NCI-H345 treated with DMSO at 0.1 percent for 48 hours (cell line): Measurements from ENCODE around the gene SMYD3.

Experiments used
- DNase-seq: peaks from one replicate; lab custom pipeline; 2025; ENCODE audit not compliant: unreplicated experiment; lab: John Stamatoyannopoulos, UW

The SMYD3 gene

GRCh38 chr1:246157516-246157915 lies 349.6 kb downstream of the SMYD3 start:
- no peak for DNase-seq

DNA sequence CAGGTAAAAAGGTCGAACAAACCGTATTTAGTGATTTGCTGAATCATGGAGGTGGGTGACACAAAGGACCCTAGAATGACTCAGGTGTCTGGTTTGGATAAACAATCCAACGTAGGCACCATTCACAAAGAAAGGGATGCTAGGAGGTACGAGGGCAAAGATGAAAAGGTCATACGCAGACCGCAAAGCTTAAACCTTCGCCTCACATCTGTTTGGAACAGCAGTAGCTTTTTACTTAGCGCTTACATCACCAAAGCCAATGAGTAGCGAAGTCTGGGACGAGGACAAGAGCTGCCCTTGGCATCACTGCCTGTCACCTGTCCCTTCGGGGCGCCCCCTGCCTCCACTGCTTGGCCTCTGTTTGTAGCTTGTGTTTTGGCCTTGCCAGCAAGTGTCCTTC lies 350.2 kb downstream of the SMYD3 start:
- no peak for DNase-seq

DNA sequence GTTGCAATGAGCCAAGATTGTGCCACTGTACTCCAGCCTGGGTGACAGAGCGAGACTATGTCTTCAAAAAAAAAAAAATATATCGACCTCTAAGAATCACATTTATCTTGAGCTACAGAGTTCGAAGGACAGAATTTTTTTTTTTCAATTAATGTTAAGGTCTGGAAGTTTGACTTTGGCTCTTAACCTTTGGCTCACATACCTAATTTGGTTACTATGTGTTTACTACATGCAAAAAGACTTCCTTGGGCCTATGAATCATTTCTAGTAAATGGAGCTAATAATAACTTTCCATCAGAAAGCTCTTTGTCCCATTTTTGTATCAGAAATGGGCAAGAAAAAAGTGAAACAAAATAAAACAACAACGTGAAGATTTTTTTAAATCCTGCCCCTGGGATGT lies 351.2 kb downstream of the SMYD3 start:
- DNase-seq, result no peak

DNA sequence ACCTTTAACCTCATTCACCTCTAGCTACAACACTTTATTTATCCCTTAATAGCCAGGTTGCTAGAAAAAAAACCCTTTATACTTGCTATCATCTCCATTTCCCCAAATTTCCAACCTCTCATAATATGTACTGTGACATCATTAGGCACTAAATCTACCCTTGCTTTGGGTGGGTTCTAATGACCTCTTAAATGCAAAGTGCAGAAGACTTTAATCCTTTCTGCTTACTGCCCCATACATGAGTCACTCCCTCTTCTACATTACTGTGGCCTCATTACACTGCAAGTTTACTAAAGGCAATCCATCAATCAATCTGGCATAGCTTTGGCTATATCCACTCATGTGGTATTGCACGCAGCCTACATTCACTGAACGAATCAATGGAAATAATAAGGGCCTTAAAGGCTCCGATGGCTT lies 353.3 kb downstream of the SMYD3 start:
- peak; percentile 17 for DNase-seq

- no peak for DNase-seq
These were observed 354.1 kb downstream of the SMYD3 start for GRCh38 chr1:246152986-246153431.

DNA sequence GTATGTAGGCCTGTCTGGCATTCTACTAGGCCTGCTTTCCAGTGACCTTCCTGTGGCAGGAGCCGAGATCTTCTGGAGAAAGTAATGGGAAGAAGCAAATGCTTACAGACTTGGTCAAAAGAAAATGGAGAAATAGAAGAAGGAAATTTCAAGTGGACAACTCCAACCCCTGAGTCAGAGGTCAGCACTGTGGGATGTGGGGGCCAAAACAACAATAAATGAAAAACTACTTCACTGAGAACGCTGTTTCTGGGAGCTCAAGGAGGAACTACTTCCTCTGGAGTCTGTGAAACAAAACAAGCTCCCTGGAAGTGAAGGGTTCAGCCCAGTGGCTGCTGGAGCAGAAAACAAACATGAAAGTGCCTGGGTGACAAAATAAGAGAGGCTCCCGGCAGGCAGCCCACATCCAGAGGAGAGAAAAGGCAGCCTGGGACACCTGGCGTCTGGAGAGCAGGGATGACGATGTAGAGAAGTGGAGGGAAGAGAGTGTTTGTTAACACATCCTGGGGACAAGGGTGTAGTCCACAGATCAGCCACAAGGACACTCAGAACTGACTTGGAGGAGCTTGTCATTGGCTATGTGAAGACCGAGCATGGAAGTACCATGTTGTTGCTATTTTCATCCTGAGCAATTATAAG lies 355.2 kb downstream of the SMYD3 start:
- DNase-seq, result peak; percentile 88

- no peak for DNase-seq
These were observed 357.5 kb downstream of the SMYD3 start for GRCh38 chr1:246149543-246149942.

- DNase-seq, result peak; percentile 92
These were observed 359.3 kb downstream of the SMYD3 start for GRCh38 chr1:246147524-246148461.

GRCh38 chr1:246146804-246147523 lies 360.1 kb downstream of the SMYD3 start:
- DNase-seq, result peak; percentile 71

DNA sequence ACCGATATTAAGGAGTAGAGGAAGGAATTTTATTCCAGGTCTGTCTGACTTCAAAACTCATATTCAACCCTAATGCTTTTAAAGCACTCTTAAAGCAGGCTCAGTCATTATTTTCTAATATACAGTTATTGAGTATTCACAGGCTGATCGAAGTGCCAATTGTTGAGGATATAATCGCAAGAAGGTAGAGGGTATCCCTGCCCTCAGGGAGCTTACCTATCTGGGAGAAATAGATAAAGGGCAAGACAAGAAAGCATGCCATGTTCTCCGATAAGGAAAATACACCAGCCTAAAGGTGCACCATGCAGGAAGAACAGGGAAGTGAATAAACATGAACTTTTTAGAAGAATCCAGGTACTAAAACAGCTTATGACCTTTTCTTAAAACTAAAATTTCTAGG lies 361.2 kb downstream of the SMYD3 start:
- DNase-seq, result no peak

- DNase-seq, result no peak
These were observed 362.1 kb downstream of the SMYD3 start for GRCh38 chr1:246144931-246145330.

DNA sequence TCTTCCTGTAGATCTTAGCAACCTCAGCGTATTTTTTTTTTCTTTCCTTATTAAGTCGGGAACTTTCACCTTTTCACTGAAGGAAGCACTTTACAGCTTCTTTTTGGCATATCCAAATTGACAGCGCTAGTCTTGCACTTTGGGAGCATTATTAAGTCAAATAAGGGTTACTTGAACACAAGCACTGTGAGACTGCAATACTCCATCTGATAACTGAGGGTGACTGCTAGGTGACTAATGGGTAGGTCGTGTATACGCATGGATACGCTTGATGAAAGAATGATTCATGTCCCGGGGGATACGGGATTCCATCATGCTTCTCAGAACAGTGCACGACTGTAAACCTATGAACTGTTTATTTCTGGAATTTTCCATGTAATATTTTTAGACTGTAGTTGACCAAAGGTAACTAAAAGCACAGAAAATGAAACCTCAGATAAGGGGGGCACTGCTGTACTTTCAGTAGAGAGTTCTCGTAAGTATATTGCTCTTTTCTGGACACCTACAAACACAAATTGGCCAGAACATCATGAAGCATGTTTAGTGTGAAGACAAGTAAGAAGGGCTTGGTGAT lies 364.7 kb downstream of the SMYD3 start:
- no peak for DNase-seq

DNA sequence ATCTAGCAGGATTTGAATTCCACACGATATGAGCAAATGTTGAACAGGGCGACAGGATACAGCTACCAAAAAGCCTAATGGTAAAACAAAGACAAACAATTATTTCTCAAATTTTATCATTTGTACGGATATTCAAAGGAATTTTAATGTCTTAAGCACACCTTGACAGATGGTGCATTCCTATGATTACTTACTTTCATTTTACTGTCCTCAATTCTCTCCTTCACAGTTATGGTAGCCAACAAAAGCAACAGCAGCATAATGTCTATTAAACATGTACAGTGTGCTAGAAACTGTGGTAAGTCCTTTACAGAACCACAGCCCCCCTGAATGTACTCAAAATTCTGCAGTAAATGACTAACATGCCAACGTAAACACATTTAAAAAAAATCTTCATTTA lies 365.8 kb downstream of the SMYD3 start:
- DNase-seq, result no peak

GRCh38 chr1:246139745-246140182 lies 367.3 kb downstream of the SMYD3 start:
- no peak for DNase-seq

DNA sequence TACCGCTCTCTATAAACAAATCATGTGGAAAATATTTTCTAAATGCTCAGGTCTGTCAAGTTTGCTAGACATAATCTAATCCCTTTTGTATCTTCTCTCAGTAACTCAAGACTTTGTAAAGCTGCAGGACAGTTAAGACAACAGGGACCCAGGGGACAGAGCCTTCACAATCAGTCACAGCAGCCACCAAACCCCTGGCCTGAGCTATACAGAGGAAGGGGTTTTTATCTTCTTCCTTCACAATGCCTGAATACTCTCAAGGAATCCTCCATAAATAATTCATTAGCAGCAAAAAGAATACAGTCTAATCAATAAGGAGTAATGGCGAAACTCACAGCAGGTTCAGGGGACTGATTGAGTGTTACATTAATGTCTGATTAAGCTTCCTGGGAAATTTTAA lies 368.3 kb downstream of the SMYD3 start:
- DNase-seq, result no peak

GRCh38 chr1:246136477-246136876 lies 370.6 kb downstream of the SMYD3 start:
- no peak for DNase-seq

GRCh38 chr1:246134789-246135188 lies 372.3 kb downstream of the SMYD3 start:
- no peak for DNase-seq

DNA sequence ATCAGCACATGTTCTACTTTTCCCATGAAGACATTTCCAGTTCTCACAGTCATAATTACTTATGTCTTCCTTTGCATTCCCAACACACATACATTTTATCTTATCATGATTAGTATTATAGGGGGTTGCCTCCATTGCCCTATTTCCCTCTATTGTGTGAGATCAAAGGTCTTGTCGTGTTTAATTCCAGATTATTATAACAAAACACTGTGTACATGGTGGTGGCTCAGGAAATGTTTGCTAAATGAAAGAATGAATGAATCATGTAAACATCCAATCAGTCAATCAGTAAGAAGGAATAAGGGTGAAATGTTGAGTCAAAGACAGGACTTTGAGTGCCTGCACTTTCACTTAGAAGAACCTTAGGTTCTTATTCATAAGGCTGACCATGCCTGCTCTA lies 376.0 kb downstream of the SMYD3 start:
- DNase-seq, result no peak

DNA sequence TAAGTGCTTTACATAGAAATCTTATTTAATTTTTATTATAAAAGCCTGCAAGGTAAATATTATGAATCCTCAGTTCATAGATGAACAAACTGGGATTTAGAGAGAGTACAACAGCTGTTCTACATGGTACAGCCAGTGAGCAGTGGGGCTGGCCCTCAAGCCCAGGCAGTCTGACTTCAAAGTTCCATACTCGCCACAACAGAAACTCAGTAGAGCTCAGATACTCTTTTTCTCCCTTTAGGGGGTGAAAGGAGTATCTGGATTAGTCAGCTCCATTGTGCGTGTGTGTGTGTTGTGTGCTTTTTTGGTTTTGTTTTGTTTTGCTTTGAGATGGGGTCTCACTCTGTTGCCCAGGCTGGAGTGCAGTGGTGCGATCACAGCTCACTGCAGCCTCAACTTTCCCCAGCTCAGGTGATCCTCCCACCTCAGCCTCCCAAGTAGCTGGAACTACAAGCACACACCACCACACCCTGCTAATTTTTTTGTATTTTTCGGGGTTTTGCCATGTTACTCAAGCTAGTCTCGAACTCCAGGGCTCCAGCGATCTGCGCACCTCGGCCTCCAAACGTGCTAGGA lies 378.5 kb downstream of the SMYD3 start:
- DNase-seq, result no peak

- DNase-seq, result no peak
These were observed 380.5 kb downstream of the SMYD3 start for GRCh38 chr1:246126580-246126979.

DNA sequence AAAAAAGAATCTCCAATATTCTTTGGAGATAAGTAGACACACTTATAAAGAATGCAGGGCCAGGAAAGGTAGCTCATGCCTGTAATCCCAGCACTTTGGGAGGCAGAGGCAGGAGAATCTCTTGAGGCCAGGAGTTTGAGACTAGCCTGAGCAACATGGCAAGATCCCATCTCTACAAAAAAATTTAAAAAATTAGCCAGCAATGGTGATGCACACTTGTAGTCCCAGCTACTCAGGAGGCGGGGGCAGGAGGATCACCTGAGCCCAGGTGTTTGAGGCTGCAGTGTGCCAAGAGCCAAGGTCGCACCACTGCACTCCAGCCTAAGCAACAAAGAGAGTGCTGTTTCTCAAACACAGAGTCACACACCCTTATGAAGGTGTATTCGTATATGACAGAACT lies 385.0 kb downstream of the SMYD3 start:
- DNase-seq, result no peak
